ENCODE results near the gene PLSCR5. TPM values are rescaled to one million over a fixed set of nuclear protein-coding genes. Genes with fewer than 3 reads are reported as not detected.

PLSCR5 gene
- not detected in 2 replicates for total RNA-seq
- long read RNA-seq: 0 reads

- Mint-ChIP-seq H3K4me1 (ENCODE audit: unreplicated experiment) (no peaks in the 10 kb centered on the region), H3K27ac (ENCODE audit: unreplicated experiment) (no peak within 1 kb of the TSS), H3K9me3 (ENCODE audit: unreplicated experiment) (no peaks in the 10 kb centered on the region), H3K27me3 (ENCODE audit: unreplicated experiment) (no peaks in the 10 kb centered on the region), H3K4me3 (ENCODE audit: unreplicated experiment) (no peak within 1 kb of the TSS), H3K36me3 (ENCODE audit: unreplicated experiment) (no peaks in the 10 kb centered on the region)
- no peak for TF ChIP-seq CTCF (IDR thresholded peaks at IDR 0.05)
- DNase-seq (ENCODE audit: extremely low spot score, unreplicated experiment): no peak
Observed at GRCh38 chr3:146605106-146605505, at the start of gene PLSCR5. Gene PLSCR5 (minus strand): TSS chr3:146605346. CDS start chr3:146605212, 134 bp downstream.

GRCh38 chr3:146653978-146654377 is 48.8 kb upstream of the PLSCR5 start:
- peaks cover 42% of the 10 kb centered on the region for H3K4me1 Mint-ChIP-seq (ENCODE audit: unreplicated experiment)
- H3K27ac Mint-ChIP-seq (ENCODE audit: unreplicated experiment): no peak overlapping the region
- H3K36me3 Mint-ChIP-seq (ENCODE audit: unreplicated experiment): no peaks in the 10 kb centered on the region
- no peak overlapping the region for H3K4me3 Mint-ChIP-seq (ENCODE audit: unreplicated experiment)
- no peaks in the 10 kb centered on the region for H3K27me3 Mint-ChIP-seq (ENCODE audit: unreplicated experiment)
- DNase-seq (ENCODE audit: extremely low spot score, unreplicated experiment): no peak
- H3K9me3 Mint-ChIP-seq (ENCODE audit: unreplicated experiment): peaks cover 3% of the 10 kb centered on the region
- no peak for TF ChIP-seq CTCF (IDR thresholded peaks at IDR 0.05)

GRCh38 chr3:146650691-146651442 is 45.7 kb upstream of the PLSCR5 start:
- Mint-ChIP-seq H3K27ac (ENCODE audit: unreplicated experiment) (peak overlapping the region; percentile 50), H3K4me3 (ENCODE audit: unreplicated experiment) (no peak overlapping the region), H3K4me1 (ENCODE audit: unreplicated experiment) (peaks cover 38% of the 10 kb centered on the region), H3K36me3 (ENCODE audit: unreplicated experiment) (no peaks in the 10 kb centered on the region), H3K27me3 (ENCODE audit: unreplicated experiment) (no peaks in the 10 kb centered on the region), H3K9me3 (ENCODE audit: unreplicated experiment) (no peaks in the 10 kb centered on the region)
- TF ChIP-seq CTCF (IDR thresholded peaks at IDR 0.05): no peak
- DNase-seq (ENCODE audit: extremely low spot score, unreplicated experiment): no peak

- H3K4me3 Mint-ChIP-seq (ENCODE audit: unreplicated experiment): no peak overlapping the region
- H3K9me3 Mint-ChIP-seq (ENCODE audit: unreplicated experiment): no peaks in the 10 kb centered on the region
- DNase-seq (ENCODE audit: extremely low spot score, unreplicated experiment): no peak
- no peaks in the 10 kb centered on the region for H3K27me3 Mint-ChIP-seq (ENCODE audit: unreplicated experiment)
- no peaks in the 10 kb centered on the region for H3K36me3 Mint-ChIP-seq (ENCODE audit: unreplicated experiment)
- H3K27ac Mint-ChIP-seq (ENCODE audit: unreplicated experiment): no peak overlapping the region
- H3K4me1 Mint-ChIP-seq (ENCODE audit: unreplicated experiment): peaks cover 19% of the 10 kb centered on the region
- no peak for TF ChIP-seq CTCF (IDR thresholded peaks at IDR 0.05)
Observed at GRCh38 chr3:146646261-146646660, 41.1 kb upstream of the PLSCR5 start.

GRCh38 chr3:146640955-146641867 is 36.1 kb upstream of the PLSCR5 start:
- no peak for DNase-seq (ENCODE audit: extremely low spot score, unreplicated experiment)
- Mint-ChIP-seq H3K9me3 (ENCODE audit: unreplicated experiment) (no peaks in the 10 kb centered on the region), H3K27me3 (ENCODE audit: unreplicated experiment) (no peaks in the 10 kb centered on the region), H3K27ac (ENCODE audit: unreplicated experiment) (peak overlapping the region; percentile 70), H3K4me1 (ENCODE audit: unreplicated experiment) (peaks cover 2% of the 10 kb centered on the region), H3K36me3 (ENCODE audit: unreplicated experiment) (no peaks in the 10 kb centered on the region), H3K4me3 (ENCODE audit: unreplicated experiment) (no peak overlapping the region)
- TF ChIP-seq CTCF (IDR thresholded peaks at IDR 0.05): peak; percentile 63
